C4-2B (cell line): ENCODE results near the gene RCHY1.
"Not testable (repeated sequence)": the region's sequence is repeated elsewhere in the genome, so short reads cannot be mapped to it uniquely, and the experiment has no call there.

ENCODE experiments used
- H3K27ac ChIP-seq: fragments of 450-650 bp; 2 replicates; pipeline ENCODE4 v1.5.1; 2017
- ZFX ChIP-seq: fragments of 450-650 bp; IDR thresholded peaks from 2 replicates; pipeline ENCODE4 v1.6.1; 2017
- TF ChIP-seq, protein P1 (sequence below): fragments of 450-650 bp; conservative IDR thresholded peaks from 2 replicates; pipeline ENCODE4 v1.5.1; 2017; ENCODE audit warnings: mild to moderate bottlenecking

The RCHY1 gene

DNA sequence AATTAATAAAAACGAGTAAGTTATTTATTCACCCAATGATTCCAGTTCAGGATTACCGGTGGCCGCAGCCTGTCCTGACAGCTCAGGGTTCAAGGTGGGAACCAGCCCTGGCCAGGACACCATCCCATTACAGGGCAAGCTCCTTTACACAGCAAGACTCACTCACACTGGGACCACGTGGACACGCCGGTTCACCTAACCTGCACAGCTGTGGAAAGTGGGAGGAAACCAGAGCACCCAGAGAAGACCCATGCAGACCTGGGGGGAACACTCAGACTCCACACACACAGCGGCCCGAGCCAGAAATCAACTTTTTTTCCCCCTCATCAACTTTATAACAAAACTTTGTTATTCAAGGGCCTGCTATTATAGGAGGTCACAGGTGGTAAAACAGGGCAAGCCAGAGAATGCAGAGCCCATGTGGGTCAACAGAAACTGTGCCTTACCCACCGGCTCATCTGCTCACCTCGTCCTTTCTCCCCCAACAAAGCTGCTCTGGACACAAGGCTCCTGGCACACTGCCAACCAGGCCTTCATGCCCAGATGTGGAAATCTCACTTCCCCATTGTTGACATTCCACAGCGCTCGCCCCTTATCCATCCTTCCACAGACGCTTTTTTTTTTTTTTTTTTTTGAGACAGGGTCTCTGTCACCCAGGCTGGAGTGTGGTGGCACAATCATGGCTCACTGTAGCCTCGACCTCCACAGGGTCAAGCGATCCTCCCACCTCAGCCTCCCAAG lies 33.6 kb upstream of the RCHY1 start:
- no peak for TF ChIP-seq ZFX
- TF ChIP-seq, protein P1, sequence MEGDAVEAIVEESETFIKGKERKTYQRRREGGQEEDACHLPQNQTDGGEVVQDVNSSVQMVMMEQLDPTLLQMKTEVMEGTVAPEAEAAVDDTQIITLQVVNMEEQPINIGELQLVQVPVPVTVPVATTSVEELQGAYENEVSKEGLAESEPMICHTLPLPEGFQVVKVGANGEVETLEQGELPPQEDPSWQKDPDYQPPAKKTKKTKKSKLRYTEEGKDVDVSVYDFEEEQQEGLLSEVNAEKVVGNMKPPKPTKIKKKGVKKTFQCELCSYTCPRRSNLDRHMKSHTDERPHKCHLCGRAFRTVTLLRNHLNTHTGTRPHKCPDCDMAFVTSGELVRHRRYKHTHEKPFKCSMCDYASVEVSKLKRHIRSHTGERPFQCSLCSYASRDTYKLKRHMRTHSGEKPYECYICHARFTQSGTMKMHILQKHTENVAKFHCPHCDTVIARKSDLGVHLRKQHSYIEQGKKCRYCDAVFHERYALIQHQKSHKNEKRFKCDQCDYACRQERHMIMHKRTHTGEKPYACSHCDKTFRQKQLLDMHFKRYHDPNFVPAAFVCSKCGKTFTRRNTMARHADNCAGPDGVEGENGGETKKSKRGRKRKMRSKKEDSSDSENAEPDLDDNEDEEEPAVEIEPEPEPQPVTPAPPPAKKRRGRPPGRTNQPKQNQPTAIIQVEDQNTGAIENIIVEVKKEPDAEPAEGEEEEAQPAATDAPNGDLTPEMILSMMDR: no peak
- no peak overlapping the region; the same call in 1 of the 2 replicates for H3K27ac ChIP-seq

DNA sequence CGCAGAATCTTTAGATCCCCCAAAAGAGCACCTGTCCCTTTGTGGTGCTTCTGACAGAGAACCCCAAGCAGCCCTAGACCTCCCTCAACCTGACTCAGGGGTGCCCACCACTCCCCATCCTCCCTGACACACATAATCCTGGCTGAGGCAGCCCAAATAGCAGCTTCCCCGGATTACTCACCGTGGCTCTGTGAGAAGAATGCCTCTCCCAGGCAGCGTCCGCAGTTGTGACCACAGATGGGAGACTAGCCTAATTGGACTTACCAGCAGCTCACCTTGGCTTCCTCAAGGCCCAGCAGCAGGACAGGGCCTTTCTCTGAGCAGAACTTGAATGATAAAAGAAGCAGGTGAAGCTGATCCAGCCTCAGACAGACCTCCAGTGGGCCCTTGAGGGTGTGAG lies 31.3 kb upstream of the RCHY1 start:
- TF ChIP-seq, protein P1: no peak

DNA sequence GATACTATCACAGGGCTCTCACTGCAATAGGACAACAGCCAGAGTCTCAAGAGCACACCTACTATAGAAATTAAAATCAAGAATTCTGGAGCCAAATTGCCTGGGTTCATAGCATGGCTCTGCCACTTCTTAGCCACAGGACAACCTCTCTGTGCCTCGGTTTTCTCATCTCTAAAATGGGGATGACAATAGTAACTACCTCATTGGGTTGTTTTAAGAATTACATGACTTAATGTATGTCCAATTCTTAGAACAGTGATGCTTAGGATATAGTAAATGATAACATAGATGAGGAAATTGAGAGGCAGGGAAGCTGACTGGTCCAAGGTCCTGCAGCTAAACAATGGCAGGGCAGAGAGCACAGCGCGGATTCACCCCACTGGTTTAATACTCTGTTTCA lies 30.7 kb upstream of the RCHY1 start:
- TF ChIP-seq, protein P1: no peak
- TF ChIP-seq ZFX: no peak
- no peak overlapping the region for H3K27ac ChIP-seq

More for the DNA sequence above, 31.3 kb upstream of the RCHY1 start:
- no peak overlapping the region for H3K27ac ChIP-seq

DNA sequence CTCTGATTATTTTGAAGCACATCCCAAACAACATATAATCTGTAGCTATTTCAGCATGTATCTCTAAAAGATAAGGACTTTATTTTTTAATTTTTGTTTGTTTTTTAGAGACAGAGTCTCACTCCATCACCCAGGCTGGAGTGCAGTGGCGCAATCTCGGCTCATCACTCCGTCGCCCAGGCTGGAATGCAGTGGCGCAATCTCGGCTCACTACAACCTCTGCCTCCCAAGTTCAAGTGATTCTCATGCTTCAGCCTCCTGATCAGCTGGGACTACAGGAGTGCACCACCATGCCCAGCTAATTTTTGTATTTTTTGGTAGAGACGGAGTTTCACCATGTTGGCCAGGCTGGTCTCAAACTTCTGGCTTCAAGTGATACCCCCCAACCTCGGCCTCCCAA lies 30.0 kb upstream of the RCHY1 start:
- H3K27ac ChIP-seq: not testable (repeated sequence)

DNA sequence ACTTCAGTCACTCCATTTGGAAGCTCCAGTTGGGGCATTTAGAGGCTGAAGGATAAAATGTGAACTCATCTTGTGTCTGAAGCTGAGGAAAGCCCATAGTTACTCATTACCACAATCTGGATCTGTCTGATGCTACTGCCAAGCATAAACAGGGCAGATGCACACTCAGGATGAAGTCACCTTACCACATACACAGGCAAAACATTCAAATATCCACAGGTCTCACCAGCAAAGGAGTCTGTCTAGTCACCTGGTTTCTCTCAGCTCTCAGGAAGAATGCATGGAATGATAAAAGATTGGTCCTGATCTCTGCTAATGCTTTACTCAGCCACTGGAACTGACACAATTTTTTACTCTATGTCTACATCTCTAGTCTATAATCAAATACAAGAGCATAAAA lies 28.6 kb upstream of the RCHY1 start:
- H3K27ac ChIP-seq: no peak overlapping the region
- TF ChIP-seq ZFX: no peak
- TF ChIP-seq, protein P1: no peak

DNA sequence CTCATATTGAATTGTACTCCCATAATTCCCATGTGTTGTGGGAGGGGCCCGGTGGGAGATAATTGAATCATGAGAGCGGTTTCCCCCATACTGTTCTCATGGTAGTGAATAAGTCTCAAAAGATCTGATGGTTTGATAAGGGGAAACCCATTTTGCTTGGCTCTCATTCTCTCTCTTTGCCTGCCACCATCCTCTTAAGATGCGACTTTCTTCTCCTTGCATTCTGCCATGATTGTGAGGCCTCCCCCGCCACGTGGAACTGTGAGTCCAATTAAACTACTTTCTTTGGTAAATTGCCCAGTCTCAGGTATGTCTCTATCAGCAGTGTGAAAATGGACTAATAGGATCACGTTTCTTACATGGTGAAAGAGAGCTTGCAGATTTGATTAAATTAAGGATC lies 23.1 kb upstream of the RCHY1 start:
- H3K27ac ChIP-seq: not testable (repeated sequence)

DNA sequence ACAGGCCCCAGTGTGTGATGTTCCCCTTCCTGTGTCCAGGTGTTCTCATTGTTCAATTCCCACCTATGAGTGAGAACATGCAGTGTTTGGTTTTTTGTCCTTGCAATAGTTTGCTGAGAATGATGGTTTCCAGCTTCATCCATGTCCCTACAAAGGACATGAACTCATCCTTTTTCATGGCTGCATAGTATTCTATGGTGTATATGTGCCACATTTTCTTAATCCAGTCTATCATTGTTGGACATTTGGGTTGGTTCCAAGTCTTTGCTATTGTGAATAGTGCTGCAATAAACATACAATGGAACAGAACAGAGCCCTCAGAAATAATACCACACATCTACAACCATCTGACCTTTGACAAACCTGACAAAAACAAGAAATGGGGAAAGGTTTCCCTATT lies 19.7 kb upstream of the RCHY1 start:
- H3K27ac ChIP-seq: not testable (repeated sequence)

DNA sequence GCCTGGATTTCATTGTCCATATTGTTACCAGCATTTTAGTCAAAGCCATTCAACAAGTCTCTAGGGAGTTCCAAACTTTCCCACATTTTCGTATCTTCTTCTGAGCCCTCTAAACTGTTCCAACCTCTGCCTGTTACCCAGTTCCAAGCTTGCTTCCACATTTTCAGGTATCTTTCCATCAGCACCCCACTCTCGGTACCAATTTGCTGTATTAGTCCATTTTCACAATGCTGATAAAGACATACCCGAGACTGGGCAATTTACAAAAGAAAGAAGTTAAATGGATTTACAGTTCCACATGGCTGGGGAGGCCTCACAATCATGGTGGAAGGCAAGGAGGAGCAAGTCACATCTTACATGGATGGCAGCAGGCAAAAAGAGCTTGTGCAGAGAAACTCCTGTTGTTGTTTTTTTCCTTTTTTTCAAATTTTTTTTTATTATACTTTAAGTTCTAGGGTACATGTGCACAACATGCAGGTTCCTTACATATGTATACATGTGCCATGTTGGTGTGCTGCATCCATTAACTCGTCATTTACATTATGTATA lies 19.2 kb upstream of the RCHY1 start:
- H3K27ac ChIP-seq: not testable (repeated sequence)

DNA sequence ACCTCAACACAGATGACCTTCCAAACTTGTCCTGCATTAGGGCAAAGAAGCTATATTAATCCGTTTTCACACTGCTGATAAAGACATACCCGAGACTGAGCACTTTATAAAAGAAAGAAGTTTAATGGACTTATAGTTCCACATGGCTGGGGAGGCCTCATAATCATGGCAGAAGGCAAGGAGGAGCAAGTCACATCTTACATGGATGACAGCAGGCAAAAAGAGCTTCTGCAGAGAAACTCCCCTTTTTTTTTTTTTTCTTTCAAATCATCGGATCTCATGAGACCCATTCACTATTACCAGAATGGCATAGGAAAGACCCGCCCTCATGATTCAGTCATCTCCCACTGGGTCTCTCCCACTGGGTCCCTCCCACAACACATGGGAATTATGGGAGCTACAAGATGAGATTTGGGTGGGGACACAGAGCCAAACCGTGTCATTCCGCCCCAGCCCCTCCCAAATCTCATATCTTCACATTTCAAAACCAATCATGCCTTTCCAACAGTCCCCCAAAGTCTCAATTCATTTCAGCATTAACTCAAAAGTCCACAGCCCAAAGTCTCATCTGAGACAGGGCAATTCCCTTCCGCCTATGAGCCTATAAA lies 17.4 kb upstream of the RCHY1 start:
- H3K27ac ChIP-seq: not testable (repeated sequence)

DNA sequence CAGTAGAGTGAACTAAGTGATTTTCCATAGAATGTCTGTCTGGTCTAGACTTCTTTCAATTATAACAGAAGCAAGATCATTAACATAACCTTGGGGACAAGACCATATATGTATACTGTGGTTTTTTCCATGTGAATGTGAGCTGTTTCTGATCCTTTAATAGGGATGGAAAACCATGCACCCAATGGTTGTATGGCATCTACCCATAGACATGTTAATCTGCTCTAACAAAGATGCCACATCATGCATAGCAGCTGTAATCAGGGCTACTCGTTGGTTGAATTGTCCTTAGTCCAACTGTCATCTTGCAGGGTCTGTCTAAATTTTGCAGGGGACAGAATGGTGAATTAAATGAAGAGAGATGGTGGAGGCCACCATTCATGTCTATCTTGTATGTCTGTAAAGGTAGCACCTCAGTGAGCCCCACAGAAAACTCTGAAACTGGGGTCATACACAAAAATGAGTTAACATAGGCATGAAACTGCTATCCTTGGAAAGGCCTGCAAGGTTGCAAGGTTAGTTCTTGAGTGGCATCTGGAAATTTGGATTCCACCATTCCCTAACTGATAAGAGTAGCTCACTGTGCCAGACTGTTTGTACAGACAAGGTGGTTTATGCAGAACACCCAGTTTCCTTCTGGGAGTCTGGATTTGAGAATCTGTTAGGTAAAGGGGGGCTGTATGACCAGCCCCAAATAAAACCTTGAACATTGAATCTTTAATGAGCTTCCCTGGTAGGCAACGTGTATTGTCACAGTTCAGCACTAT lies 16.5 kb upstream of the RCHY1 start:
- no peak for TF ChIP-seq ZFX
- TF ChIP-seq, protein P1: no peak
- no peak overlapping the region for H3K27ac ChIP-seq
